HepG2 (cell line): ENCODE measurements around the gene ABHD4. TPM values are rescaled to one million over a fixed set of nuclear protein-coding genes. Genes with fewer than 3 reads are reported as not detected.

Experiments
- ATF7 ChIP-seq, 2 experiments: fragments of 450-650 bp in 1 of 2; sonication (generic) in 1 of 2; formaldehyde crosslinking in 1 of 2; IDR thresholded peaks; 2 replicates each; pipeline versions ENCODE4 v1.4.0 to v1.6.1; 2016 to 2020; ENCODE audit warnings: antibody characterized with exemption in 1 of 2, mild to moderate bottlenecking in 1 of 2, missing genetic modification reagents in 1 of 2
- DPF2 ChIP-seq: sonication (generic); formaldehyde crosslinking; IDR thresholded peaks from 2 replicates; pipeline ENCODE4 v1.4.0; 2020; ENCODE audit warnings: mild to moderate bottlenecking, low read depth, missing genetic modification reagents, borderline replicate concordance
- DRAP1 ChIP-seq: IDR thresholded peaks from 2 replicates; pipeline ENCODE4 v1.6.1; 2016; ENCODE audit warnings: missing genetic modification reagents, missing compliant biosample characterization
- EEA1 ChIP-seq: sonication (generic); formaldehyde crosslinking; IDR thresholded peaks from 2 replicates; pipeline ENCODE4 v1.5.1; 2020; ENCODE audit warnings: mild to moderate bottlenecking, missing genetic modification reagents, borderline replicate concordance
- ELK4 ChIP-seq: sonication (generic); formaldehyde crosslinking; IDR thresholded peaks from 2 replicates; pipeline ENCODE4 v1.9.0; 2021; ENCODE audit warnings: missing genetic modification reagents, borderline replicate concordance
- ISX ChIP-seq: sonication (generic); formaldehyde crosslinking; conservative IDR thresholded peaks from 2 replicates; pipeline ENCODE4 v1.5.0; 2020; ENCODE audit warnings: missing genetic modification reagents
- PATZ1 ChIP-seq: sonication (generic); formaldehyde crosslinking; IDR thresholded peaks from 2 replicates; pipeline ENCODE4 v1.4.0; 2020; ENCODE audit warnings: missing genetic modification reagents
- PAX8 ChIP-seq: sonication (generic); formaldehyde crosslinking; IDR thresholded peaks from 2 replicates; pipeline ENCODE4 v1.8.0; 2022; ENCODE audit warnings: mild to moderate bottlenecking, missing genetic modification reagents, borderline replicate concordance
- PCBP1 ChIP-seq: fragments of 200-400 bp; formaldehyde crosslinking; IDR thresholded peaks from 2 replicates; pipeline ENCODE4 v1.6.1; 2017; ENCODE audit warnings: mild to moderate bottlenecking, low read depth, low read length, borderline replicate concordance
- RFXAP ChIP-seq: sonication (generic); formaldehyde crosslinking; IDR thresholded peaks from 2 replicates; pipeline ENCODE4 v1.4.0; 2020; ENCODE audit warnings: missing genetic modification reagents, borderline replicate concordance
- TCF12 ChIP-seq, 2 experiments: fragments of 450-650 bp in 1 of 2; sonication (generic) in 1 of 2; formaldehyde crosslinking in 1 of 2; IDR thresholded peaks; 2 replicates each; pipeline versions ENCODE4 v1.6.1 to v1.8.0; 2017 to 2022; ENCODE audit warnings: antibody characterized with exemption in 1 of 2, mild to moderate bottlenecking in 1 of 2, missing genetic modification reagents in 1 of 2, moderate library complexity in 1 of 2
- TEAD2 ChIP-seq: sonication (generic); formaldehyde crosslinking; IDR thresholded peaks from 2 replicates; pipeline ENCODE4 v1.9.0; 2021; ENCODE audit warnings: missing genetic modification reagents
- ZFP90 ChIP-seq: sonication (generic); formaldehyde crosslinking; IDR thresholded peaks from 2 replicates; pipeline ENCODE4 v1.8.0; 2022; ENCODE audit warnings: missing genetic modification reagents, mild to moderate bottlenecking, inconsistent platforms, borderline replicate concordance
- ZFYVE20 ChIP-seq: sonication (generic); formaldehyde crosslinking; IDR thresholded peaks from 2 replicates; pipeline ENCODE4 v1.8.0; 2023; ENCODE audit warnings: low read depth, mild to moderate bottlenecking, moderate library complexity, missing genetic modification reagents, borderline replicate concordance
- ZNF512 ChIP-seq: sonication (generic); formaldehyde crosslinking; IDR thresholded peaks from 2 replicates; pipeline ENCODE4 v1.4.0; 2020; ENCODE audit warnings: mild to moderate bottlenecking, missing genetic modification reagents
- ZNF543 ChIP-seq: sonication (generic); formaldehyde crosslinking; IDR thresholded peaks from 2 replicates; pipeline ENCODE4 v1.4.0; 2020; ENCODE audit warnings: mild to moderate bottlenecking, missing genetic modification reagents
- ZNF740 ChIP-seq: sonication (generic); formaldehyde crosslinking; IDR thresholded peaks from 2 replicates; pipeline ENCODE4 v1.4.0; 2020; ENCODE audit warnings: missing genetic modification reagents
- ZNF773 ChIP-seq: sonication (generic); formaldehyde crosslinking; IDR thresholded peaks from 2 replicates; pipeline ENCODE4 v1.4.0; 2020; ENCODE audit warnings: missing genetic modification reagents, borderline replicate concordance
- polyA plus RNA-seq, 8 experiments: library from polyadenylated mRNA; depleted of rRNA in 3 of 8; stranded (reverse) in 7 of 8; unstranded in 1 of 8; fragments of >200 nt; fragmentation: Illumina TruSeq in 4 of 8; extraction: Trizol in 4 of 8; gene quantifications; 2 replicates each; pipeline versions ENCODE4 v1.2.1 to v1.2.3, GENCODE V29; 2011 to 2016; ENCODE audit warnings: low read depth in 4 of 8, missing spikeins in 1 of 8, mixed read lengths in 1 of 8; ENCODE audit not compliant: insufficient read depth in 1 of 8
- total RNA-seq, 5 experiments: library from RNA; depleted of rRNA; stranded (reverse); fragments of >200 nt; fragmentation: Illumina TruSeq; extraction: Trizol; gene quantifications; 2 replicates each; pipeline ENCODE4 v1.2.3, GENCODE V29; 2016; ENCODE audit warnings: low read depth in 1 of 5

Gene ABHD4
- total and polyA plus RNA-seq, 2 of the 13 experiments (the other 11 are each of a cell fraction or from before 2014, with no cell fraction given), result 16.1 to 47.5 TPM

- TF ChIP-seq PATZ1 (CRISPR knock-in tag) (peak; percentile 79), RFXAP (CRISPR knock-in tag) (0 out of 2 replicates have a peak, but pooled peaks have one; percentile 34), ELK4 (peak; percentile 88), ZNF740 (CRISPR knock-in tag) (0 out of 2 replicates have a peak, but pooled peaks have one; percentile 10), DRAP1 (CRISPR knock-in tag) (0 out of 2 replicates have a peak, but pooled peaks have one; percentile 2), ZFYVE20 (CRISPR knock-in tag) (0 out of 2 replicates have a peak, but pooled peaks have one; percentile 57), TEAD2 (CRISPR knock-in tag) (0 out of 2 replicates have a peak, but pooled peaks have one; percentile 27), ZNF773 (CRISPR knock-in tag) (0 out of 2 replicates have a peak, but pooled peaks have one; percentile 36), EEA1 (CRISPR knock-in tag) (peak; percentile 64; the same call in 1 of the 2 replicates), PCBP1 (no peak), ZNF543 (CRISPR knock-in tag) (0 out of 2 replicates have a peak, but pooled peaks have one; percentile 12), ISX (CRISPR knock-in tag) (0 out of 2 replicates have a peak, but pooled peaks have one; percentile 44), PAX8 (CRISPR knock-in tag) (0 out of 2 replicates have a peak, but pooled peaks have one; percentile 81), TCF12 (IDR thresholded peaks at IDR 0.05) (no peak), TCF12 (CRISPR knock-in tag; IDR thresholded peaks at IDR 0.05) (0 out of 2 replicates have a peak, but pooled peaks have one; percentile 24), ZFP90 (CRISPR knock-in tag) (peak; percentile 83; the same call in 1 of the 2 replicates), DPF2 (CRISPR knock-in tag) (0 out of 2 replicates have a peak, but pooled peaks have one; percentile 31), ZNF512 (0 out of 2 replicates have a peak, but pooled peaks have one; percentile 21), ATF7 (IDR thresholded peaks at IDR 0.05) (peak; percentile 100), ATF7 (CRISPR knock-in tag; IDR thresholded peaks at IDR 0.05) (peak; percentile 78; the same call in 1 of the 2 replicates)
These were observed 41.8 kb upstream of the ABHD4 start (continued) for GRCh38 chr14:22556021-22556989.
